HEK293T (cell line): ENCODE measurements around the gene EXD2.

ENCODE experiments used
- BHLHE40 ChIP-seq: fragments of 450-650 bp; IDR thresholded peaks from 2 replicates; pipeline ENCODE4 v1.6.1; 2016; ENCODE audit warnings: mild to moderate bottlenecking, moderate library complexity, borderline replicate concordance
- FOXK2 ChIP-seq: fragments of 450-650 bp; IDR thresholded peaks from 2 replicates; pipeline ENCODE4 v1.6.1; 2016; ENCODE audit warnings: mild to moderate bottlenecking
- L3MBTL2 ChIP-seq: fragments of 450-650 bp; conservative IDR thresholded peaks from 2 replicates; pipeline ENCODE4 v1.6.1; 2016; ENCODE audit warnings: mild to moderate bottlenecking
- SP1 ChIP-seq: fragments of 450-650 bp; IDR thresholded peaks from 2 replicates; pipeline ENCODE4 v1.6.1; 2017
- ZNF384 ChIP-seq: fragments of 450-650 bp; IDR thresholded peaks from 2 replicates; pipeline ENCODE4 v1.6.1; 2016

DNA sequence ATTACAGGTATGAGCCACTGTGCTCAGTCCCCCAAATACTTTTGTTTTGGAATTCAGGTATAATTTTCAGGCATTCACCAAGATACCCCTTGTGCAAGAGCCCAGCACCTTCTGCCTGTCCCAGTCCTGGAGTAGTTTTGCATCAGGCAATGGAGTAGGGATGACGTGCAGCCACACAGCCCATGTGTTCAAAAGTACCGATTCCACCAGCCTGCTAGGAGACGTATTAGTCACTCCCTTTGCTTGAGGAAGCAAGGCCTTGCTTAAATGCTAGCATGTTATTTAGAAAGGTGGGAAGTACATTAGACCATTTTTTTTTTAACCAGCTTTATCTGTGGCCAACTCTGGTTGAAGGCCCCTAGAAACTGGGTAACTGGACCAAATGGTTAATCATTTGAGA, 53.6 kb downstream of the EXD2 start:
- TF ChIP-seq L3MBTL2 (no peak), FOXK2 (no peak), ZNF384 (no peak), SP1 (no peak), BHLHE40 (no peak)
